D341Med (cell line): ENCODE results near the gene ATG7.
"Not testable (repeated sequence)": the region's sequence is repeated elsewhere in the genome, so short reads cannot be mapped to it uniquely, and the experiment has no call there.

Experiments
- DNase-seq: peaks from one replicate; pipeline ENCODE4 v3.0.0; 2012; ENCODE audit warnings: low spot score

The ATG7 gene

DNA sequence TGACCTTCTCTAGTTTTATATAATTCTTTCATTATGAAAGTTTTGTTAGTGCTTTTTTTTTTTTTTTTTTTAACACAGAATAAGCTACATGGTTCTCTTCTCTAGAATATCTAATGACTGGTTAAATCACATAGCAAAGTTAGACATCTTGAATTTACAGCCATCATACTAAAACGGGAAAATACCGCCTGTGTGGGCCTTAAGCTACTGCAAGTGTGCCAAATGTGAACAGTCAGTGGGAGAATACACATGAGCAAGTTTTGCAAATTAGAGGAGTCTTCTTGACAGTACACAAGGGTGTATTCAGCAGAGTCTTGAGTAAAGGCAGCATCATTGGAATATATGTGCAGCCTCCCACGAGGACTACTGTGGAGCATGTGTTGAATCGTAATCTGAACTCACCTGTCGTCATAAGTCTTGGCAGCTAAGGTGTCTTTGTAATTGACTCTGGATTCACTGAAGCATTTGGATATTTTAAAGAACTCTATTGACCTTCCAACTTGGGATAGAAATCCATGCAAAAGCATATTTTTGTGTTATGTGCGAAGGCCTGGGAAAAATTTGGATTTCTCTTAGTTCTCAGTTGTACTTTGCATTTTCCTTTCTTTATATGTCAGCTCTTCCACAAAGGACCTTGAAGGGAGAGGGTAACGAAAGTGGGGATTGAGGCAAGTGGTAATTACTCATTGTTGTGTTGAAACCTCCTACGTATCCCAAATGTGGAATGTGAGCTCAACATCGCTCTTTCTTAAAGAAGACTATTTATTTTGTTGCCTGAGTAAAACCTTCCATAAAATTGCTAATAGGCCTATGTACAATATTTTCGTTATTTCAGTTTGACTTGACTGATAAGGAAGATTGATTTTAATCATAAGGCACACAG lies 117.4 kb downstream of the ATG7 start:
- DNase-seq = no peak

DNA sequence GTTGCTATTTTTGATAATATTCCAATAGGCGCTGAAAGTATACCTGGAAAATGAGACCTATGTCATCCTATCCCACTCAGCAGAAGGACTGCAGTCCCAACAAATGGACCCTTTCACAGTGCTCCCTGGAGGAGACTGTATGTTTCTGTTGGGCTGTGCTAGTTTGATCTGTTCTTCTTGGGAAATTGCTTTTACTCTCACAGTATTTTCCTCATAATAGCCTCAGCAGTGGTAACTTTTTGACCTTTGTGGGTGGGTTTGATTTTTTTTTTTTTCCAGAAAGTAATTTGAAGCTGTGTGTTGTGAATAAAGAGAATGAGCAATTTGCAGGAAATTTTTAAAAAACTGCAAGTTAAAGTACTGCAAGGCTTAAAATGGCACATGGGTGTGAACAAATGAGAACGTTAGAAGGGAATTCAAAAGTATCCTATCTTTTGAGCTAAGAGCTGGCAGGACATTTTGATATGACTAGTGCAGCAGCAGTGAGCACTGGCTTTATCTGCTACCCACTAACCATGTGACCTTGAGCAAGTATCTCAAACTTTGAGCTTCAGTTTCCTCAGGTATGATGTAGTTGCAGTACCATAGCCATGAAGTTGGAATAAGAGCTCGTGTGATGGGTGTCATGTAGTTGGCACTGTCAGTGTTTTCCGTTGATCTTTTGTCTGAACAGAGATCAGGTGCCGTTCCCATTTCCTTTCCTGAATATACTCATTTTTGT lies 118.4 kb downstream of the ATG7 start:
- DNase-seq = no peak

DNA sequence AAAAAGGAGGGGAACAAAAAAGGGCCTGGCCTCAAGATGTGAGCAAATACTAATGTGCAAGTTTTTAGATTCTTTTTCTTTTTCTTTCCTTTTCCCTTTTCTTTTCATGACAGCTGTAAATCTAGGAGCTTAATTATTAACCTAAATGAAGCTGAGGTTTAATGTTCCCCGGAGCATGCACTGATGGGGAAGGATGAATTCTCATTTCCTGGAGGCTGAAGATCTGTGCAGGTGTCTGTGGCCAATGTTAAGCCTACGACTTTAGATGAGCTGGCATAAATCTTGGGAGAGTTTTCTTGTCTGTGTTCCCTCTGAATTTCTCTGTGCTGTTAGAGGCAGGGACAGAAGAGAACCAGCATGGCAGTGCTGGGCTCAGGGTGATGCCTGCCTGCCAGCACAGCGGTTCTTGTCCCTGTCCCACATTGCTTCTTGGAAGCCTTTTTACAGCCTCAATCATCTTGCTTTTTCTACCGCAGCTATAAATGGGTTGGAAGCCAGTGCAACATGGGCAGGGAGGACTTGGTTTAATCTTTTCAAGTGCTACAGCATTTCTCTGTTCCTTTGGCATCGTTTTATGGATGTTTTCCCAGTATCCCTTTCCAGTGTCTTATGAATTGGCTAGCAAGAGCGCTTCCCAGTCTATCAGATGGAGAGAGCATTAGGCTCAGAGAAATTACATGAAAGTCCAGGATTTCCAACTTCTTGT lies 119.1 kb downstream of the ATG7 start:
- no peak for DNase-seq

DNA sequence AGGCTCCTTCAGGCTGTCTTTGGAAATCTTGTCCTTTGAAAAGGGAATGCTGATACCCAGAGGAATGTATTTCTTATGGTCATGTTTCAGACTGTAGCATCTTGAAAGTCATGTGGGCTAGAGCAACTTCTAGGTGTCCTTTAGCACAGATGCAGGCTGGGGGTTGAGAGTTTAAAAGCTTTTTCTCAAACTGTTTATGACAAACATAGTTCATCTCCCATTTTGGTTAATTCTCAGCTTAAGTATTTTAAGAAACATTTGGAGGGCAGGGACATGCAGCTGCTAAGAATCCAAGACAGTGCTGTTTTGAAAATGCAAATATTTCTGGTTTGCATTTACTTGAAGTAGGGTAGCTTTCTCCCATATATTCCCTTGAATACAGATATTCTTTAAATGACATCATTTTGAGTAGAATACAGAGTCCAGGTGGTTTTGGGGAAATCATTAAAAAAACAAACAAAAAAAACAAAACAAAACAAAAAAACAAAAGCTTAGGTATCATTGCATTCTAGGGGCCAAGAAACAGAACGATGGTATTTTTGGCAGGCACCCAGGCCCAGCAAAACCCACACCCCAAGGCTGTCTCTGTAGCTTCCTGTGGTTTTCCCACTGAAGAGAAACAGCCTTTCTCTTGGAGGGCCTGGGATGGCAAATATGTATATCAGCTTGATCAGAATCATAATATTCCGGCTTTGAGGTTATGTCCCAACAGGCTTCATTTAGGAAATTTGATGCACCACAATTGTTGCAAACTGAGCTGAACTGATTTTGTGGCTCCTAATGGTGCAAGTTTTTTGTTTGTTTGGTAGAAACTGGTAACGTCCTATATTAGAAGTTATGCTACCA lies 120.0 kb downstream of the ATG7 start:
- no peak for DNase-seq

DNA sequence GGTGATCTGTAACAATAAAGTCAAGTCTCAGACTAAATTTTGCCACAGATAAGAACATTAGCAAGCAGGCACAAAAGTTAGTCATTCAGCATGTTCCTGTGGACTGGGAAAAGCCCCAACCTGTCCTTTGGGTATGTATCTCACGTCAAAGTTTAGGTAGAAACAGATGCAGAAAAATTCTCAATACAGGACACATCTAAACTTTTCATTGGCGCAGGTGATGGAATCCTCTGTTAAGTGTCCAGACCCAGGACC lies 120.6 kb downstream of the ATG7 start:
- DNase-seq = no peak

DNA sequence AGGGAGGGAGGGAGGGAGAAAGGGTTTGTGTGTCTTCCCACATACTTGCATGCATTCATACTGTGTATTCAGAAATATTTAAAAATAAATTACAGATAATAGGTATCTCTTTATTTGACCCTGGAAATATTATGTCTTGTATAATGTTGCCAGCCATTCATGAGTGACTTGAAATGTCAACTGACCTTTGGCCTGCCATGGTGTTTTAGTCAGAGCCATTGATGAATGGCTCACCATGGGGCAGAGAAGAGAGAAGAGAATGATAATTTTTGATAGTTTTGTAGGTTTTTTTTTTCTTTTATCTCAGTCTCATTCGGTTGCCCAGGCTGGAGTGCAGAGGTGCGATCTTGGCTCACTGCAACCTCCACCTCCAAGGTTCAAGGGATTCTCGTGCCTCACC lies 121.2 kb downstream of the ATG7 start:
- no peak for DNase-seq

DNA sequence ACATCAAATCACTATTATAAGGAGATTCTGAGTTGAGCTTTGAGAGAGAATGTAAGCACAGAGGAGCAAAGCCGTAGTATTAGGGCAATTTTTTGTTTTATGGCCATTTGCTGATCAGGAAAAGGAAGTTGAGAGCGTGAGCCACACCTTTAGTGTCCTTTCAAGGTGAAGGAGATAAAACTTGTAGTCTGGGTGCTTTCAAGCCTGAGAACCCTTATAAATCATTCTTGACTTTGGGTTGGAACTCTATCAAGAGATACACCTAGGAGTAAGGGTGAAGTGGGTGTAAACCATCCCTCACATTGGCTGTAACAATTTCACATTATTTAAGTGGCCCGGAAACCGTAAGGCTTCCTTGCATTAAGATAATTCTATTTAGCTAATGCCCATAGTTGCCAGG lies 122.2 kb downstream of the ATG7 start:
- DNase-seq = no peak

DNA sequence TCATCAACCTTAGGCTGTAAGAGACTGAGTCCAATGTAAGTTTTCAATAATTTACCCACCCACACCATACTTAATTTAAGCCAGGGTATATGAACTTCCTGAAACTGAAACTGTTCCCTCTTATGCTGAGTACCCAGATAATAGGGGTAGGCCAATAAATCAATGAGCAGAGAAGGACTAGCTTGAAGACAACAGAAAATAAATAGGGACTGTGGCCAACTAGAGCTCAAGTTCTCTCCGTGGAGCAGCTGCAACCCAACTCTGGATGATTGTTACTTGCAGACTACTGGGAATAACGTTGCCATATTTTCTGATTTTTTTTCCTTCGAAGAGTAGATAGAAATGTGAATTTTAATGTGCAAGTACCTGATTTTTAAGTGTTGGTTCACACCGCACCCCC lies 128.0 kb downstream of the ATG7 start:
- no peak for DNase-seq

DNA sequence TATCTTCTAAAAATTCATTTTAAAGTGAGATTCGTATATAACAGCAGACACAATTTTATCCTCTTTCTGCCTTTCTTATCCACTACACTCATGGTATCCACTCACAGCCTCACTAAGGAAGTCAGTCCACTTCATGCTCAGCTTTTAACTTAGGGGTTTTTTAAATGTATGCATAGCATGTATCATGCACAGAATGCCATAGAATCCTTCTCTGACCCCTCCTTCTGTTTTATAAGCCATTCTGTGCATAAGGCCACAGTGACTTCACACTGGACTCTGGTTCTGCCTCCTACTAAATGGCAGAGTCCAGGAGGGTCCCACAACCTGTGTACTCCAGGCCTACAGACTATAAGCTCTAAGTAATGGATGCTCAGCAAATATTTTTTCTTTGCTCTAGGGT lies 129.2 kb downstream of the ATG7 start:
- DNase-seq = no peak

DNA sequence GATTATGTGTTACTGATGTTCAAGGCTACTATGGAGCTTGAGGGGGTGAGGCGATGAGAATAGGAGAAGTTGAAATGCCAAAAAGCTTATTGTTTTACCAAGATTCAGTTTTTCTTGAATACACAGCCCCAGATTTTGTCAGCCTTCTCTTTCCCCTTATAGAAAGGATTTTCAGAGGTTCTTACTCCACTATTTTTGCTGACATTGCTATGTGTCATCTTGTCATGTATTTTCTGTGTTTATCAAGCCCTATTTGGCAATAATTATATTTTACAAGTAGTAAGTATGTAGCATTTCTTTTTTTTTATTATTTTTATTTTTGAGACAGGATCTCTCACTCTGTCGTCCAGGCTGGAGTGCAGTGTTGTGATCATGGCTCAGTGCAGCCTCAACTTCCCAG lies 133.1 kb downstream of the ATG7 start:
- no peak for DNase-seq

DNA sequence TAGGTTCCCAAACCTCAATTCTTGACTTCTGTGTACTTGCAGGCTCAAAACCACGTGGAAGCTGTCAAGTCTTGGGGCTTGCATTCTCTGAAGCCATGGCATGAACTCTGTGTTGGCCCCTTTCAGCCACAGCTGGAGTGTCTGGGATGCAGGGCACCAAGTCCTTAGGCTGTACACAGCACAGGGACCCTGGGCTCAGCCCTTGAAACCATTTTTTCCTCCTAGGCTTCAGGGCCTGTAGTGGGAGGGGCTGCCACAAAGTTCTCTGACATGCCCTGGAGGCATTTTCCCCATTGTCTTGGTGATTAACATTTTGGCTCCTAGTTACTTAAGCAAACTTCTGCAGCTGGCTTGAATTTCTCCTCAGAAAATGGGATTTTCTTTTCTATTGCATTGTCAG lies 135.4 kb downstream of the ATG7 start:
- no peak for DNase-seq

DNA sequence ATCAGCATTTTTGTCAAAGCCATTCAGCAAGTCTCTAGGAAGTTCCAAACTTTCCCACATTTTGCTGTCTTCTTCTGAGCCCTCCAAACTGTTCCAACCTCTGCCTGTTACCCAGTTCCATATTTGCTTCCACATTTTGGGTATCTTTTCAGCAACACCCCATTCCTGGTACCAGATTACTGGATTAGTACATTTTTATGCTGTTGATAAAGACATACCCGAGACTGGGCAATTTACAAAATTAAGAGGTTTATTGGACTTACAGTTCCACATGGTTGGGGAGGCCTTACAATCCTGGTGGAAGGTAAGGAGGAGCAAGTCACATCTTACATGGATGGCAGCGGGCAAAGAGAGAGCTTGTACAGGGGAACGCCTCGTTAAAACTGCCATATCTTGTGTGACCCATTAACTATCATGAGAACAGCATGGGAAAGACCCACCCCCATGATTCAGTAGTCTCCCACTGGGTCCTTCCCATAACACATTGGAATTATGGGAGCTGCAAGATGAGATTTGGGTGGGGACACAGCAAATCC lies 136.2 kb downstream of the ATG7 start:
- DNase-seq = not testable (repeated sequence)

DNA sequence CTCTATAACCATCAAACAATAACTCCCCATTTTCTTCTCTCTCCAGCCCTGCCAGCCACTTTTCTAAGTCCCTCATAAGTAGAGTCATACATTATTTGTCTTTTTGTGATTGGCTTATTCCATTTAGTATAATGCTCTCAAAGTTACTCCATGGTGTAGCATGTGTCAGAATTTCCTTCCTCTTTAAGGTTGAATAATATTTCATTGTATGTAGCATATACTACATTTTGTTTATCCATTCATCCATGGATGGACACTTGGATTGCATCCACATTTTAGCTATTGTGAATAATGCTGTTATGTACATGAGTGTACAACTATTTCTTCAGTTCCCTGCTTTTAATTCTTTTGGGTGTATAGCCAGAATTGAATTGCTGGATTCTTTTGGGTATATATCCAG lies 138.4 kb downstream of the ATG7 start:
- no peak for DNase-seq

DNA sequence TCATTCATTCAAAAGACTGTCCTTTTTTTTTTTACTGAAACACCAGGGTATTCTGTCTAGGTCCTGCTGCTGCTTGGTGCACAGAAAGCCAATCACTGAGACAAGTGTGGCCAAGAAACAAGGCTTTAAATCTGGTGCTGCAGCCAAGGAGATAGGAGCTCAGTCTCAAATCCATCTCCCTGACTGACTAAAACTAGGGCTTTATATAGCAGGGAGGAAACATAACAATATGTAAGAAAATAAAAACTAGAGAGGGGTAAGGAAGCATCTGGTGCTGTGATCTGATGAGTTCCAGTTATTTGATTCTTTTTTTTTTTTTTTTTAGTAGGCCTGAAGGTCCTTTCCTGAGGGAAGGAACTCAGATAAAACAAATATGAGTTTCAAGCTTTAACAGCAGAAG lies 139.8 kb downstream of the ATG7 start:
- DNase-seq = no peak

DNA sequence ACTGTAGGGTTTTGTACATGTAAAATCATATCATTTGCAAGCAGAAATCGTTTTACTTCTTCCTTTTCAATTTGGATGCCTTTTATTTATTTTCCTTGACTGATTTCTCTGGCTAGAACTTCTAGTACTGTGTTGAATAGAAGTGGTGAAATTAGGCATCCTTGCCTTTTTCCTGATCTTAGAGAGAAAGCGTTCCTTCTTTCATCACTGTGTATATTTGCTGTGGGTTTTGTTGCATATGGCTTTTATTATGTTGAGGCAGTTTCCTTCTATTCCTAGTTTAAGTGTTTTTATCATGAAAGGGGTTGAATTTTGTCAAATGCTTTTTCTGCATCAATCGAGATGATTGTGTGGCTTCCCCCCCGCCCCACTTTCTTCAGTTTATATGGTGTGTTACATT lies 140.9 kb downstream of the ATG7 start:
- no peak for DNase-seq

DNA sequence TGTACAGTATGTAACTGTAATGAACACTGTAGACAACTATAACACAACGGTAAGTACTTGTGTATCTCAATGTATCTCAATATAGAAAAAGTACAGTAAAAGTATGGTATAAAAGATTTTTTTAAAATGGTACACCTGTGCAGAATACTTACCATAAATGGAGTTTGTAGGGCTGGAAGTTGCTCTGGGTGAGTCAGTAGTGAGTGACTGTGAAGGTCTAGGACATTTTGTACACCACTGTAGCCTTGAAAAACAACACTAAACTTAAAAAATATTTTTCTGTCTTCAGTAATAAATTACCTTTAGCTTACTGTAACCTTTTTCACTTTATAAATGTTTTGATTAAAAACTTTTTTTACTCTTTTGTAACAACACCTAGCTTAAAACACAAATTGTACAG lies 142.9 kb downstream of the ATG7 start:
- no peak for DNase-seq

DNA sequence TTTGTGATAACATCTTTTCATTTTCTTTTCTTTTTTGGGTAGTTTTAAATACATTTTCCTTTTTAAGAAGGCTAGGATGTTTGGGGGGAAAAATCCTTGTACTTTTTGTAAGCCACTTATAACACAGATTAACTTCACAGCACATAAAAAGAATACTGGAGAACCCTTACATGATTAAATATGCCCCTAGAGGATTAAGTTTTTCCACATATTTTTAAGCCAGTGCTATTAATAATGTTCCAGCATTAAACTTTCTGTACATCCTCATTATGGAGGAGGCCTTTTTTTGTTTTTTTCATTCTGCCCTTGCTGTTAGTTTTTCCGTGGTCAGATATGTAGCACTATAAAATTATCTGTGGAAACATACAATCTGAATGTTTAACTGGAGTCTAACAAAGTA lies 147.9 kb downstream of the ATG7 start:
- DNase-seq = no peak

DNA sequence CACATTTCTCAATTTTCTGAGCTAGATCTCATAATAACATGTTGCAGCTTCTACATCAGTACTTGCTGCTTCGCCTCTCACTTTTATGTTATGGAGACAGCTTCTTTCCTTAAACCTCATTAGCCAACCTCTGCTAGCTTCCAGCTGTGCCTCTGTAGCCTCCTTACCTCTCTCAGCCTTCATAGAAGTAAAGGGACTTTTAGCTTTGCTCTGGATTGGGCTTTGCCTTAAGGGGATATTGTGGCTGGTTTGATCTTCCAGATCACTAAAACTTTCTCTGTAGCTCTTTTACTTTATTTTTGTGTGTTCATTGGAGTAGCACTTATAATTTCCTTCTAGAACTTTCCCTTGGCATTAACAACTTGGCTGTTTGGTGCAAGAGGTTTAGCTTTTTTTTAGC lies 150.1 kb downstream of the ATG7 start:
- DNase-seq = no peak

DNA sequence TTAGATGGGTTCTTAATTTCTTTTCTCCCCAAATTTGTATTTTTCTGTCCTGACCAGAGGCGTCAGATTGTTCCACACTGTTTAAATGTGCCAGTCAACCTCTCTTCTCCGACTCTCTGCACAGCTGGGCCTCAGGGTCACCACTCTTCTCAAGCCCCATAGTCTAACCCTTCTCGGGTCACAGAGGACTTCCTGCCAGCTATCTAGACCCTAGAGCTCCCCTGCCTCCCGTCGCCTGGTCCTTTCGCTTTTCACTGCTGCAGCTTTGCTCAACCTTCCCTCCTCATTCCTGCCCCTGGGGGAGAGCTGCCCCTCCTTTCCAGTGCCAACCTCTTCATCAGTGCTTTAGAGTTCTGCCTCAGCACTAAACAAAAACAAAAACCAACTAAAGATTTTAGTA lies 151.7 kb downstream of the ATG7 start:
- no peak for DNase-seq

DNA sequence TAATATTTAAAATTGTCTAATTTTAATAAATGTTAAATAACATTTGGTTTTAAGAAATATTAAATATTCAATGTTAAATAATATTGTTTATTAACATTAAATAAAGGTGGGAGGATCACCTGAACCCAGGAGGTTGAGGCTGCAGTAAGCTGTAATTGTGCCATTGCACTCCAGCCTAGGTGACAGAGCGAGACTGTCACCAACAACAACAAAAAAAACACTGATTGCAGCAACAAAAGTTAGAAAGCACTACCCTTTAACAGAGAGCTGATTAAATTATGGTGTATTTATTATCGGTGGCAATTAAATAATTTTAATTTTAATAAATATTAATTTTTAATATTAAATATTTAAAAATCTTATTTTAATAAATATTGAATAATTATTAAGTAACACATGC lies 152.1 kb downstream of the ATG7 start:
- DNase-seq = no peak

DNA sequence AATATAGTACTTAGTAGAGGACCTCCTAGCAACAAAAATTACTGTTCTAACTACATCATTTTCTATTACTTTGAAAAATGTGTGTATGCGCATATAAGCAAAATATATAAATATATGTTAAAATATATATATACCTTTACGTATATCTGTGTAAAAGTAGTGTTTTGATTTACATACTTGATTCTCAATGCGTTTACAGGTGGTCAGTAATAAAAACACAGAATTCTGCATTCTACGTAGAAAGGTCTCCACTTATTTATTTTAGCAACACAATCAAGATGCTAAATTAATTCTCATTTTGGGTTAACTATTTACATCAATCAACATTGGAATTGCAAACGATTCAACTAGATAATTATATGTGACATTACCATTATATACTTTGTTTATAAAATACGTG lies 158.0 kb downstream of the ATG7 start:
- DNase-seq = no peak

DNA sequence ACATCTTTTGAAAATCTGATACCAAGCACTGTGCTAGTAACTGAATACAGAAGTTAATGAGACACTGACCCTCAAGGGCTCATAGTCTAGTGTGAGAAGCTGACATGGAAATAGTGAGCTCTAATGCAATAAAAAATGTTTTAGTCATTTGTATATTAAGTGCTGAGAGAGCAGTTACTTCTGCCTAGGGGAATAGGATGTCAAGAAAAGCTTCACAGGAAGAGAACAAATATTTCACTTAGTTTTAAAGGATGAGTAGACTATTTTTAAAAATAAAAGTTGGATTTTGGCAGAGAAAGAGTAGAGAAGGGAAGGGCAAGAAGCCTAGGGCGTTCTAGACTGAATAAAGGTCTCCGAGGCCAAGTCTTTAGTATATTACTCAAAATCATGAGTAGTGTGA lies 158.4 kb downstream of the ATG7 start:
- DNase-seq = no peak
